Neural progenitor cell (in vitro differentiated cells): ENCODE measurements around the gene RNF13. TPM values are rescaled to one million over a fixed set of nuclear protein-coding genes. Genes with fewer than 3 reads are reported as not detected.
A peak's percentile ranks its signal among the peaks of the same experiment; 100 is the strongest.

Experiments used
- DNase-seq: peaks from one replicate; pipeline ENCODE4 v3.0.0-alpha.2; 2016; ENCODE audit warnings: low spot score
- H2AFZ ChIP-seq: fragments of 200-600 bp; sonication (generic); replicated peaks from 2 replicates; pipeline ENCODE4 v1.6.1; 2016; ENCODE audit warnings: antibody characterized with exemption
- H3F3A ChIP-seq: fragments of 200-600 bp; sonication (generic); 2 replicates; pipeline ENCODE4 v1.6.1; 2016; ENCODE audit warnings: antibody characterized with exemption, low read depth
- H3K27ac ChIP-seq: fragments of 200-600 bp; sonication (generic); 2 replicates; pipeline ENCODE4 v1.5.1; 2016; ENCODE audit warnings: mild to moderate bottlenecking
- H3K27me3 ChIP-seq: fragments of 200-600 bp; sonication (generic); 2 replicates; pipeline ENCODE4 v1.6.1; 2016; ENCODE audit warnings: mild to moderate bottlenecking, moderate library complexity
- H3K36me3 ChIP-seq: fragments of 200-600 bp; sonication (generic); 2 replicates; pipeline ENCODE4 v1.5.1; 2016
- H3K4me1 ChIP-seq: fragments of 200-600 bp; sonication (generic); 2 replicates; pipeline ENCODE4 v1.6.1; 2016; ENCODE audit warnings: mixed run types
- H3K4me2 ChIP-seq: fragments of 200-600 bp; sonication (generic); 2 replicates; pipeline ENCODE4 v1.6.1; 2016
- H3K4me3 ChIP-seq: fragments of 200-600 bp; sonication (generic); 2 replicates; pipeline ENCODE4 v1.5.1; 2016
- H3K79me2 ChIP-seq: fragments of 200-600 bp; sonication (generic); 2 replicates; pipeline ENCODE4 v1.6.1; 2016; ENCODE audit warnings: low read depth
- H3K9ac ChIP-seq: fragments of 200-600 bp; sonication (generic); 2 replicates; pipeline ENCODE4 v1.6.1; 2016
- H3K9me3 ChIP-seq: fragments of 200-600 bp; sonication (generic); 2 replicates; pipeline ENCODE4 v1.5.1; 2016; ENCODE audit warnings: low read depth
- H4K20me1 ChIP-seq: fragments of 200-600 bp; sonication (generic); 2 replicates; pipeline ENCODE4 v1.6.1; 2016; ENCODE audit warnings: low read depth
- H3K27ac Mint-ChIP-seq: 3 replicates; pipeline ENCODE4 v1.8.0; 2021; ENCODE audit warnings: mixed read lengths
- H3K27me3 Mint-ChIP-seq: 2 replicates; pipeline ENCODE4 v1.8.0; 2022; ENCODE audit warnings: low read depth, mild to moderate bottlenecking, inconsistent platforms, moderate library complexity, mixed read lengths; ENCODE audit not compliant: insufficient read depth
- H3K36me3 Mint-ChIP-seq: 3 replicates; pipeline ENCODE4 v1.8.0; 2021; ENCODE audit warnings: mixed read lengths
- H3K4me1 Mint-ChIP-seq: 3 replicates; pipeline ENCODE4 v1.8.0; 2021; ENCODE audit warnings: mixed read lengths
- H3K4me3 Mint-ChIP-seq: 3 replicates; pipeline ENCODE4 v1.8.0; 2021; ENCODE audit warnings: mild to moderate bottlenecking, moderate library complexity, mixed read lengths
- H3K9me3 Mint-ChIP-seq: 3 replicates; pipeline ENCODE4 v1.8.0; 2020; ENCODE audit warnings: mixed read lengths
- EZH2 ChIP-seq: fragments of 200-600 bp; sonication (generic); IDR thresholded peaks from 2 replicates; pipeline ENCODE4 v1.6.1; 2017; ENCODE audit warnings: antibody characterized with exemption, mild to moderate bottlenecking, moderate library complexity
- EZH2phosphoT487 ChIP-seq: fragments of 200-600 bp; sonication (generic); IDR thresholded peaks from 2 replicates; pipeline ENCODE4 v1.6.1; 2017; ENCODE audit warnings: antibody characterized with exemption
- total RNA-seq: library from RNA; depleted of rRNA; stranded (reverse); fragments of >200 nt; gene quantifications from 2 replicates; pipeline ENCODE4 v1.2.3, GENCODE V29; 2015; ENCODE audit warnings: low replicate concordance
- TF ChIP-seq, protein P1 (sequence below): fragments of 200-600 bp; sonication (generic); IDR thresholded peaks from 2 replicates; pipeline ENCODE4 v1.5.1; 2017; ENCODE audit warnings: antibody characterized with exemption, mild to moderate bottlenecking

RNF13 gene
- total RNA-seq, 1 donor from 2014 or later = 45.2 TPM

GRCh38 chr3:149770246-149770645, 42.8 kb upstream of the RNF13 start:
- TF ChIP-seq EZH2phosphoT487 = no peak
- no peak for TF ChIP-seq EZH2
- TF ChIP-seq, protein P1, sequence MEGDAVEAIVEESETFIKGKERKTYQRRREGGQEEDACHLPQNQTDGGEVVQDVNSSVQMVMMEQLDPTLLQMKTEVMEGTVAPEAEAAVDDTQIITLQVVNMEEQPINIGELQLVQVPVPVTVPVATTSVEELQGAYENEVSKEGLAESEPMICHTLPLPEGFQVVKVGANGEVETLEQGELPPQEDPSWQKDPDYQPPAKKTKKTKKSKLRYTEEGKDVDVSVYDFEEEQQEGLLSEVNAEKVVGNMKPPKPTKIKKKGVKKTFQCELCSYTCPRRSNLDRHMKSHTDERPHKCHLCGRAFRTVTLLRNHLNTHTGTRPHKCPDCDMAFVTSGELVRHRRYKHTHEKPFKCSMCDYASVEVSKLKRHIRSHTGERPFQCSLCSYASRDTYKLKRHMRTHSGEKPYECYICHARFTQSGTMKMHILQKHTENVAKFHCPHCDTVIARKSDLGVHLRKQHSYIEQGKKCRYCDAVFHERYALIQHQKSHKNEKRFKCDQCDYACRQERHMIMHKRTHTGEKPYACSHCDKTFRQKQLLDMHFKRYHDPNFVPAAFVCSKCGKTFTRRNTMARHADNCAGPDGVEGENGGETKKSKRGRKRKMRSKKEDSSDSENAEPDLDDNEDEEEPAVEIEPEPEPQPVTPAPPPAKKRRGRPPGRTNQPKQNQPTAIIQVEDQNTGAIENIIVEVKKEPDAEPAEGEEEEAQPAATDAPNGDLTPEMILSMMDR = no peak
- H3K9ac ChIP-seq = no peak overlapping the region
- H3K27ac ChIP-seq = no peak overlapping the region
- H3F3A ChIP-seq = no peaks in the 10 kb centered on the region
- H3K27ac Mint-ChIP-seq = no peak overlapping the region
- H3K36me3 Mint-ChIP-seq = no peaks in the 10 kb centered on the region
- no peaks in the 10 kb centered on the region for H3K79me2 ChIP-seq
- no peak overlapping the region for H3K4me3 Mint-ChIP-seq
- DNase-seq = no peak
- no peak overlapping the region for H3K4me2 ChIP-seq
- no peaks in the 10 kb centered on the region for H3K27me3 ChIP-seq
- H3K4me1 Mint-ChIP-seq = peaks cover 5% of the 10 kb centered on the region
- H3K27me3 Mint-ChIP-seq = peaks cover 3% of the 10 kb centered on the region
- H3K9me3 ChIP-seq = no peaks in the 10 kb centered on the region
- H2AFZ ChIP-seq = no peak overlapping the region
- H3K4me1 ChIP-seq = no peaks in the 10 kb centered on the region
- H4K20me1 ChIP-seq = no peaks in the 10 kb centered on the region
- H3K36me3 ChIP-seq = no peaks in the 10 kb centered on the region
- no peak overlapping the region for H3K4me3 ChIP-seq
- no peaks in the 10 kb centered on the region for H3K9me3 Mint-ChIP-seq

DNA sequence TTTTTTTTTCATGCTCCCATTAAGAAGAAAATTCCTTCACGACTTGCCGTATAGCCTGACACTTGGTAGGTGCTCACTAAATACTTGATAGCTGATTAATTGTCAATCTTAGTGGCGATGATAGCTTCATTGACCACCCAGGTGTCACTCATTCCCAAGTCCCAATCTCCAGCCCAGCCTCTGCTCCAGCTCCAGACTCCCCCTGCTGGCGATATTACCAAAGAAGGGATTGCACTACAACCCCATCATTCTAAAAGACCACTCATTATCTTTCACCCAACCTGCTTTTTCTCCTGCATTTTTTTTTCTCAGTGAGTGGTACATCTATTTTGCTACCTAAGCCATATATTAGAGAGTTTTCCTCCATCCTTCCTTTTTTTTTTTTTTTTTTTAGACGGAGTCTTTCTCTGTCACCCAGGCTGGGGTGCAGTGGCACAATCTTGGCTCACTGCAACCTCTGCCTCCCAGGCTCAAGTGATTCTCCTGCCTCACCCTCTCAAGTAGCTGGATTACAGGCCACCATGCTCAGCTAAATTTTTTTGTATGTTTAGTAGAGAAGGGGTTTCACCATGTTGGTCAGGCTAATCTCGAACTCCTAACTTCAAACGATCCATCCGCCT, 41.3 kb upstream of the RNF13 start:
- H3K36me3 Mint-ChIP-seq = no peaks in the 10 kb centered on the region

GRCh38 chr3:149772861-149773260, 40.2 kb upstream of the RNF13 start:
- H3F3A ChIP-seq = no peaks in the 10 kb centered on the region
- H4K20me1 ChIP-seq = no peaks in the 10 kb centered on the region
- H3K9me3 ChIP-seq = no peaks in the 10 kb centered on the region
- H3K4me3 ChIP-seq = no peak overlapping the region
- Mint-ChIP-seq H3K27me3 (peaks cover 3% of the 10 kb centered on the region), H3K27ac (no peak overlapping the region), H3K9me3 (no peaks in the 10 kb centered on the region), H3K36me3 (no peaks in the 10 kb centered on the region), H3K4me3 (no peak overlapping the region), H3K4me1 (no peaks in the 10 kb centered on the region)
- no peak overlapping the region for H2AFZ ChIP-seq
- DNase-seq = no peak
- no peak overlapping the region for H3K9ac ChIP-seq
- H3K79me2 ChIP-seq = no peaks in the 10 kb centered on the region
- no peak for TF ChIP-seq EZH2
- no peak for TF ChIP-seq EZH2phosphoT487
- TF ChIP-seq, protein P1 = no peak
- H3K36me3 ChIP-seq = no peaks in the 10 kb centered on the region
- H3K4me1 ChIP-seq = no peaks in the 10 kb centered on the region
- H3K27ac ChIP-seq = no peak overlapping the region
- no peak overlapping the region for H3K4me2 ChIP-seq
- no peaks in the 10 kb centered on the region for H3K27me3 ChIP-seq

More for the DNA sequence above, 41.3 kb upstream of the RNF13 start:
- no peaks in the 10 kb centered on the region for H3F3A ChIP-seq
- Mint-ChIP-seq H3K4me3 (no peak overlapping the region), H3K9me3 (no peaks in the 10 kb centered on the region), H3K27me3 (peaks cover 3% of the 10 kb centered on the region), H3K27ac (no peak overlapping the region), H3K4me1 (peaks cover 5% of the 10 kb centered on the region)
- no peaks in the 10 kb centered on the region for H4K20me1 ChIP-seq
- no peaks in the 10 kb centered on the region for H3K36me3 ChIP-seq
- H3K4me3 ChIP-seq = no peak overlapping the region
- no peak overlapping the region for H3K4me2 ChIP-seq
- H3K9ac ChIP-seq = no peak overlapping the region
- no peak overlapping the region for H3K27ac ChIP-seq
- no peaks in the 10 kb centered on the region for H3K4me1 ChIP-seq
- no peak for TF ChIP-seq EZH2
- TF ChIP-seq, protein P1 = peak; percentile 82
- TF ChIP-seq EZH2phosphoT487 = no peak
- H3K9me3 ChIP-seq = no peaks in the 10 kb centered on the region
- no peak overlapping the region for H2AFZ ChIP-seq
- no peaks in the 10 kb centered on the region for H3K27me3 ChIP-seq
- H3K79me2 ChIP-seq = no peaks in the 10 kb centered on the region
- DNase-seq = peak; percentile 81
